HT1080 (cell line): ENCODE results near the gene NRXN3. TPM values are rescaled to one million over a fixed set of nuclear protein-coding genes. Genes with fewer than 3 reads are reported as not detected.

ENCODE experiments used
- DNase-seq: peaks from one replicate; pipeline ENCODE4 v3.0.0-alpha.2; 2015; ENCODE audit warnings: low read depth
- total RNA-seq: library from RNA; depleted of rRNA; stranded (reverse); fragments of >200 nt; shearing (Covaris generic); gene quantifications from 2 replicates; pipeline ENCODE4 v1.2.3, GENCODE V29; 2014

NRXN3 gene
- total RNA-seq, 1 experiment from 2014 or later: 1.2 TPM

DNA sequence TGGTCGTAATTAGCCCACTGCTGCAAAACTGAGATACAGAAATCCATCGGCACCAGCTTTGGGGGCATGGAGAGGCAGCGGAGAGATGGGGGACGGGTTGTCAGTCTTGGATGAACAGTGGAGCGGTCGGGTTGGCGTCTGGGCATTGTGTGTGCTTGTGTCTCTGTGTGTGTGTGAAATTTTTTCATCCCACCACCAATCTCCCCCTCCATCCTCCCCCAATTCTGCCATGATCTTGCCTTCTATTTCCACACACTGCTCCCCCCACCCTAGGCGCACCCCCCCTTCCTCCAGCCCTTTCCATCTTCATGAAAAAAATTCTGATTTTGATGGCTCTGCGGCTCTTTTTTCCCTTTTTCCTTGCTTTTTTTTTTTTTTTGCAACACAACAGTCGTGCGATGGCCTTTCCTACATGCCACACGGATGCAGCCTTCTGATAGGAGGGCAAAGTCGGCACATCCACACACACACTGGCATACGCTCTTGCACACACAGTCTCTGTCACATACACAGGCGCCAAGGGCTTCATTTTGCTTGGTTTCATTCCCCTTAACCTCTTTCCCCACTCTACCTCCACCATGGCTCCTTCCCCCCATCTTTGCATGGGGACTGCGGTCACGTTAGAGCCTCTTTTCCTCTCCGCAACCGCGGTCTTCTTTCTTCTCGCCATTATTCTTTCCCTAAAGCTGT lies 3.3 kb downstream of the NRXN3 start:
- DNase-seq: no peak

DNA sequence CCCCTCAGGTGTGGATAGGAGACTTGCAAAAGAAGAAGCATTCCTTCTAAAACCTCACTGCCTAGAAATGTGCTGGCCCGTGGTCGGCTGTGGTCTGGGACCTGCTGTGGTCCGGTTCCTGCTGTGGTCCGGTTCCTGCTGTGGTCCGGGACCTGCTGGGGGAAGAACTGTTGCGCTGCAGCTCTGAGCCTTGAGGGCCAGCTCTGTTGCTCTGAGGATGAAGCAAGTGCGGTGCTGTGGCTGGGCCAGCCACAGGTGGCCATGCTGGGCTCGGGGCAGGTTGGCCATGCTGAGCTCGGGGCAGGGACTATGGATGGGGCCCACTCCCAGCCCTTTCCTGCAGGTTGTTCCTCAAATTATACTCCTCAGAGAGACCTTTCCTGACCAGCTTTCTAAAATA lies 5.2 kb downstream of the NRXN3 start:
- DNase-seq: no peak

- DNase-seq: no peak
These were observed 7.9 kb downstream of the NRXN3 start for GRCh38 chr14:78178071-78178470.

GRCh38 chr14:78178971-78179370 lies 8.8 kb downstream of the NRXN3 start:
- DNase-seq: no peak

DNA sequence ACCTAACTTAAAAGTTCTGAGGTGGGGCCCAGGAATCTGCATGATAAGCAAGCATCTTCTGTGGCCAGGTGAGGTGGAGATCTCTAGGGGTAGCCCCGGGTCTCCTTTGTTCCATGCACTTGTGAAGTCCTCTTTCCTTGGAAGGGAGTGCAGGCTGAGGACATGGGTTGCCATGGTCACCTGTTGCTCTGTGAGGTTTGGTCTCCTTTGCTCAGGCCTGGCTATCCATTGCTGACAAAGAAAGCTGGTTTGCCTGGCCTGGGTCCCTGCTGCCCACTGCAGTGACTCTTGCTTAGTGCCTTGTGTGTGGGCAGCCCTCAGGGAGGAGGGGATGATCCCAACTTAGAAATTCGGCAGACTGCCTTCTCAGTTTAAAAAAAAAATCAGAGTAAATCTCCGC lies 11.1 kb downstream of the NRXN3 start:
- no peak for DNase-seq

GRCh38 chr14:78182722-78183121 lies 12.5 kb downstream of the NRXN3 start:
- no peak for DNase-seq

DNA sequence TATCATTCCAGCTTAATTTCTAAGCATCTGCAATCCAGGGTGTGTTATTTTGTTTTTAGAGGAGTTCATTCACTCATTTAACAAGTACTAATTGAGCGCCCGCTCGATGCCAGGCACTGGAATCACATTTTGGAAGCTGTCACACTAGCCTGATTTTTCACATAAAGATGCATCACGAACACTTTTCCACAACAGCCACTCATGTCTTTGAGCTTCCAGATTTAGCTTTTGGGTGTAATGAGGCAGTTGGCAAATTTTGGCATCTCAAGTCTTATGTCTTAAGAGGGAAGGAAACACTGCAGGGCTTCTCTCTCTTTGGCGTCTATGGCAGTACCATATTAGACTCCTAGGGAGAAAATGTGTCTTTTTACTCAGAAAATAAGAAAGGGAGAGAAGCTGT lies 14.0 kb downstream of the NRXN3 start:
- DNase-seq: no peak

DNA sequence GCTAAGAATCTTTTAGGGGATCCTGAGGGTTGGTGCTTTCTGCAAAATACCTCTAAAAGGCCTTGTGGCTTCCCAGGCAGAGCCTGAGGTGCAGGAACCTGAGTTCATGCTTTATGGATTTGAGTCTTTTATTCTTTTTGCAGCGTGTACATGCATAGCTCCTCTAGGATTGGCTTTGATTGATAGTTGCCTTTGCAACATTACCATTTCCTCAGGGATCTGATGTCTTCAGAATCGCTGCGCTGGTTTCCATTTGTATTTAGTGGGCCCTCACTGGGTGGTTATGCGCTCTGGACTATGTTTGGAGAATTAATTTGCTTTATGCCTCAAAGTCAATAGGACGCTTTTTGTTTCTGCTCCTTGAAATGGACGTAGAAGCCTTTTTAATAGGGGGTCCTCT lies 16.1 kb downstream of the NRXN3 start:
- no peak for DNase-seq

GRCh38 chr14:78188882-78189281 lies 18.7 kb downstream of the NRXN3 start:
- no peak for DNase-seq

- DNase-seq: no peak
These were observed 25.3 kb downstream of the NRXN3 start for GRCh38 chr14:78195431-78195830.

DNA sequence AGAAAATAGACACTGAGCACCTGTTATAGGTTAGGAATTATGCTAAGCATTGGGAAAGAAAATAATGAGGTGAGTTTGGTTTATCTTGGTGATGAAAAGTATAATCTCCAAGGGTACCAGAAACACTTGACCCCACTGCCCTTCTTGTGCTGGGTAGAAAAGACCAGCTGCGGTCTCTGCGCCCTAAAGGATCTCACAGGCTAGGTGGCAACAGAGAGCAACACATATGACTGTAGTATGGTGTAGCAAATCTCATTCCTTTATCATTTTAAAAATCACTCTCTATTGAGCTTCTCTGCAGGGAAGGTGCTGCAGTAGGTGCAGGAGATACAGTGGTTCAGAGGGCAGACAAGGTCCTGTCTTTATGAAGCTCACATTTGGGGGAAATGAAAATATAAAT lies 26.1 kb downstream of the NRXN3 start:
- DNase-seq: no peak

DNA sequence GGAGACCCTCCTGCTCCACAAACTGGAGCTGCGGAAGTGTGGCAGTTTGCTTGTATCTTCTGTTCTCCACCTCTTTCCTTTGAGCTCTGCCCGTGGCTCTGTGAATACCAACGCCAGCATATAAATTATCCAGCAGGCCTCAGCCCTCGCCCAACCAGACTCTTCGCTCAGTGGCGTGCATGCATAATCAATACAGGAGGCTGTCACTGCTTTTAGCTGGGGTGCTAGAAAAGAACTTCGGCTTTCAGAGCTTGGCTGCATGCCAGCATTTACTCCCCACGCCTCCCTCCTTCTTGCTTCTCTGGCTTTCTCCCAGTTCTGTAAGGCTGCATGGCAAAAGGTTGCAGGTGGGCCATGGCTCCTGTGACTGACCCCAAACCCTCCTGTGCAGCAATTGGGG lies 26.9 kb downstream of the NRXN3 start:
- no peak for DNase-seq

DNA sequence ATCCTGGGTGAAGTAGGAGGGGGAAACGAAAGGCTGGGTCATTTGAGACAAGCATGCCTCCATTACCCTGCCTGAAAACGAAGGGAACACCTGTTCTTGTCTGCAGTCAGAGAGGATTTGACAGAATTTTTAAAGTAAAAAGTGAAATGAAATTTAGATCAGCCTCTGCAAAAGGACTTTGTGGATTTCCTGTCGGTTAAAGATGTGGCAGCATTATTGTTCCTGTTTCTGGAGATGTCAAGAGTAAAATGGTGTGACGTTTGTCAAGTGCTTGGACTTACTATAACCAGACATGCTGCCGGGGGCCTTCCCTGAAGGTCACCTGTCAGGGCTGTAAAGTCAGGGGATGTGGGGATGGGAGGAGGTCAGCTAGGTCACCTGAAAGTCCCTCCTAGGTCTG lies 32.0 kb downstream of the NRXN3 start:
- DNase-seq: no peak

DNA sequence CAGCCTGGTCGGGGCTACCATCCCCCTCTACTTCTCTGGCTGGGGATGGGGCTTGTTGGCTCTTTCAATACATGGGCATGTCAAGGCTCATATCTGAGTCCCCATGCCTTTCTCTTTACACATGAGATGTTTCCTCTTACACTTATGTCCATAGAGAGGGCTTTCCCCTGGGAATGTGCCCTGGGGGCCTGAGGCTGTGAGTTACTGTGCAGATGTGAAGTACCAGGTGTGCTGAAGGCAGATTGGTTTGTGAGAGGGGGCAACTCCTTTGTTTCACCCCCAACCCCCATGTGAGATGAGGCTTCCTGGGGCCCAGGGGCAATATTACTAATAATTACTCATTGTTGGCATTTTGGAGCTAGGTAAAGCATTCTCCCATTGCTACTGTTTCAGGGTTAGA lies 32.8 kb downstream of the NRXN3 start:
- DNase-seq: no peak

GRCh38 chr14:78207414-78207813 lies 37.2 kb downstream of the NRXN3 start:
- DNase-seq: no peak

DNA sequence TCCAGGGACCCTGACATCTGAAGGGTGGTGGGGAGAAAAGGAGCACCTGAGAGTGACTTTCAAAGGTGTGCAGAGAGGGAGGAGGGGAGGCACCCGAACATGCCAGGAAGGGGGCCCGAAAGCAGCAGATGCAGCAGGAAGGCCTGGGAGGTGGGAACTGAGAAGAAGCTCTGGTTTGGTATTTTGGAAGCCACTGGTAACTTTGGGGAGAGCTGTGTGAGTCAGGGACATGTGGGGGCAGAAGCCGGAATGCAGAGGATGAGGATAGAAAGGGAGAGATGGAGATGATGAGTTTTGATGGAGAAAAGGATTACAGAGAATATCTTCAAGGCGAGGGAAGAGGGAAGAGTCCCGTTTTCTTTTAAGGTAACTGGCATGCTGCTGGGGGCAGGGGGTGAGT lies 50.1 kb downstream of the NRXN3 start:
- no peak for DNase-seq

DNA sequence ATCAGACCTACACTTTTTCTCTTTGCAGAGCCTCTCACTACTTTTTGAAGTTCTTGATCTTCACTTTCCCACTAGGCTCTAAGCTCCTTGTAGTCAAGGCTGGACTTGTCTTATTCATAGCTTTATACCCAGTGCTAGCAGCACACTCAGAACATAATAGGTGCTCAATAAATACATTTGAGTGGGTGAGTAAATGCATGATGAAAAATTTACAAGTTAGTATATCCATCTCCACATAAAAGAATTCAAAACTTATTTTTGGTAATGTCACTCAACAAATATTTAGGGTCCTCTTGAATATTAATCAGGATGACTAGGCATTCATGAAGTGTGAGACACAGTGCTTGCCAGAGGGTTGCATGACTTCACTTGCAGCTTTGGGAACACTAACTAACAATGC lies 52.6 kb downstream of the NRXN3 start:
- no peak for DNase-seq

GRCh38 chr14:78227248-78228077 lies 57.3 kb downstream of the NRXN3 start:
- DNase-seq: peak; percentile 9

GRCh38 chr14:78228702-78229327 lies 58.6 kb downstream of the NRXN3 start:
- no peak for DNase-seq

DNA sequence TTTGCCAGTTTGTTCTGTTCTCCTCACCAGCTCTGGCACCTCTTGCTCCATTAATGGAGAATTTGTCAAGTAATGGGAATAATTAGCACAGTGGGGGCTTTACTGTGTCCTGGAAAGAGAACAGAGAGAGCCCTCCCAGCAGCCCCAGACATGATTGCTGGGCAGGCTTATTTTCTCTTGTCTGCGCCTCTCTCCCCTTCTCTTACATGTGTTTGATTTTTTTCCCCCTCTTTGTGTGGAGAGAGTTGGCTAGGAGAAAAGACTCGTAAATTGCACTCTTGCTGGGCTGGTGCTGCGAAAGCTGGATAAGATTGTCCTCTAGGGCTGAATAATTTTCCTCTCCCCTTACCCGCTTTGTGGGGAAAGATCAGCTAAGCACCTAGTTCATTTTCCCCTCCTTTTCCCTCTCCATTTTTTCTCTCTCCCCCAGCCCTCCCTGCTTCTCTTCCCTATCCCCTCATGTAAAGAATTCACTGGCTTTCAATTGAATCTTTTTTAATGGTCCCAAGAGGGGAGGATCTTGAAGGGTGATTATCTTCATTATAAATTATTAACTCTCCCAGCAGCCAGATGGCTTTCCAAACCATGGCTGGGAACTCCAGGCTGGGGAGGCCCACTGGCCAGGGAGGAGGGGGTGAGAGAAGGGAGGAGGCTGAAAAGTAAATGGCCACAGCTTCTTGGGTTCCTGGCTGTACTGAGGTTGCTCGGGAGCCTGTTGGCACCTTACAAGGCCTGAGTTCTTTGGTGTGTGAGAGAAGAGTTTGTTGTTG lies 62.2 kb downstream of the NRXN3 start:
- no peak for DNase-seq

- no peak for DNase-seq
These were observed 68.0 kb downstream of the NRXN3 start for GRCh38 chr14:78238141-78238540.

DNA sequence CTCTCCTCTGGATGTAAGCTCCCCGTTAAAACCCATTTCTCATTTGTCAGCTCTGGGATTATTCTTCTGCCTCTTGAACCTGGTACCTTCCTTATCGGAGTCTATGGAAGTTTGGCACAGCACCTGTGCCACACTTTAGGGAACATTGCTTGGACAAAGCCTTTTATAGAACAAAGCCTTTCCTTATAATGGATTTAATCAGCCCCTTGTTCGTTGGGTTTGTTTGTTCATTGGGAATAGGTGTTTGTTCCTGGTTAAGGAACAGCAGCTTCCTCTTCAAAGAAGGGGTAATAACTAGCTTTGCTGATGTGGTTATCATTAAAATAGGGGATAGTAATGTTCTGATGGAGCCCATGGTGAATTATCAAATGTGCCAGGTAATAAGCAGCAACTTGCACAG lies 70.4 kb downstream of the NRXN3 start:
- no peak for DNase-seq
